ENCODE data around the gene PEX11B. TPM values are rescaled to one million over a fixed set of nuclear protein-coding genes. Genes with fewer than 3 reads are reported as not detected.

PEX11B gene
- total RNA-seq, 1 experiment from 2014 or later: 27.4 TPM

- Histone ChIP-seq H3K4me1 (ENCODE audit: control insufficient read depth, insufficient read depth, low read length) (peaks cover 48% of the 10 kb centered on the region), H3K9me3 (ENCODE audit: control insufficient read depth, insufficient read depth, low read depth, low read length) (no peaks in the 10 kb centered on the region), H3K27ac (ENCODE audit: low read length) (peak overlapping the region; percentile 83), H3K36me3 (ENCODE audit: control insufficient read depth, insufficient read depth, low read length) (no peaks in the 10 kb centered on the region), H3K27me3 (ENCODE audit: control insufficient read depth, insufficient read depth, low read length) (no peaks in the 10 kb centered on the region), H3K4me3 (ENCODE audit: low read depth in 2 of 2, low read length in 2 of 2) (peak overlapping the region; percentile 76 to 92)
- DNase-seq (ENCODE audit: low read depth, low spot score): no peak
- BruUV-seq (replicated peaks): no TSS peak
- CTCF ChIA-PET: no interaction called here
- ATAC-seq: no peak
- TF ChIP-seq TCF7L2 (IDR thresholded peaks at IDR 0.05; ENCODE audit: low read depth, low read length) (no peak), SIN3A (IDR thresholded peaks at IDR 0.05; ENCODE audit: borderline replicate concordance, insufficient read depth, low read depth, low read length) (no peak), REST (IDR thresholded peaks at IDR 0.05; ENCODE audit: insufficient read depth in 1 of 2, low read depth in 2 of 2, low read length in 1 of 2) (no peak), POLR2AphosphoS5 (IDR thresholded peaks at IDR 0.05; ENCODE audit: low read depth, low read length) (no peak)
- TF ChIP-seq, protein P1, sequence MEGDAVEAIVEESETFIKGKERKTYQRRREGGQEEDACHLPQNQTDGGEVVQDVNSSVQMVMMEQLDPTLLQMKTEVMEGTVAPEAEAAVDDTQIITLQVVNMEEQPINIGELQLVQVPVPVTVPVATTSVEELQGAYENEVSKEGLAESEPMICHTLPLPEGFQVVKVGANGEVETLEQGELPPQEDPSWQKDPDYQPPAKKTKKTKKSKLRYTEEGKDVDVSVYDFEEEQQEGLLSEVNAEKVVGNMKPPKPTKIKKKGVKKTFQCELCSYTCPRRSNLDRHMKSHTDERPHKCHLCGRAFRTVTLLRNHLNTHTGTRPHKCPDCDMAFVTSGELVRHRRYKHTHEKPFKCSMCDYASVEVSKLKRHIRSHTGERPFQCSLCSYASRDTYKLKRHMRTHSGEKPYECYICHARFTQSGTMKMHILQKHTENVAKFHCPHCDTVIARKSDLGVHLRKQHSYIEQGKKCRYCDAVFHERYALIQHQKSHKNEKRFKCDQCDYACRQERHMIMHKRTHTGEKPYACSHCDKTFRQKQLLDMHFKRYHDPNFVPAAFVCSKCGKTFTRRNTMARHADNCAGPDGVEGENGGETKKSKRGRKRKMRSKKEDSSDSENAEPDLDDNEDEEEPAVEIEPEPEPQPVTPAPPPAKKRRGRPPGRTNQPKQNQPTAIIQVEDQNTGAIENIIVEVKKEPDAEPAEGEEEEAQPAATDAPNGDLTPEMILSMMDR (IDR thresholded peaks at IDR 0.05): no peak
- POLR2A ChIA-PET: interaction anchor here (0.6 kb wide), 1 partner anchor 32 kb away, joined by 16 read pairs; no protein-coding TSS in a partner anchor
- in situ Hi-C loops (cut with HindIII; ENCODE audit: low pct_unique_long_range_greater_than_20kb, low sequenced_read_pairs) (no loop called here), intact Hi-C loops (cut with micrococcal nuclease; ENCODE audit: unreplicated experiment) (loop anchor here (5.0 kb wide), 1 partner anchor 68 kb away; no protein-coding TSS in a partner anchor)
Observed at GRCh38 chr1:145959957-145960467, 41.5 kb upstream of the PEX11B start.

- BruUV-seq (replicated peaks): no TSS peak
- intact Hi-C loops (cut with micrococcal nuclease; ENCODE audit: unreplicated experiment): no loop called here
Observed at GRCh38 chr1:145959333-145959732, 40.8 kb upstream of the PEX11B start.

More at GRCh38 chr1:145959333-145959732, 40.8 kb upstream of the PEX11B start:
- no peak overlapping the region for H3K4me3 ChIP-seq (ENCODE audit: low read depth in 2 of 2, low read length in 2 of 2)
- no peaks in the 10 kb centered on the region for H3K27me3 ChIP-seq (ENCODE audit: control insufficient read depth, insufficient read depth, low read length)
- DNase-seq (ENCODE audit: low read depth, low spot score) (no peak), ATAC-seq (no peak)
- H3K9me3 ChIP-seq (ENCODE audit: control insufficient read depth, insufficient read depth, low read depth, low read length): no peaks in the 10 kb centered on the region
- in situ Hi-C loops (cut with HindIII; ENCODE audit: low pct_unique_long_range_greater_than_20kb, low sequenced_read_pairs): no loop called here
- H3K36me3 ChIP-seq (ENCODE audit: control insufficient read depth, insufficient read depth, low read length): no peaks in the 10 kb centered on the region
- POLR2A ChIA-PET: no interaction called here
- no peak for TF ChIP-seq TCF7L2 (IDR thresholded peaks at IDR 0.05; ENCODE audit: low read depth, low read length)
- no peak for TF ChIP-seq REST (IDR thresholded peaks at IDR 0.05; ENCODE audit: insufficient read depth in 1 of 2, low read depth in 2 of 2, low read length in 1 of 2)
- TF ChIP-seq, protein P1 (IDR thresholded peaks at IDR 0.05): no peak
- no peak for TF ChIP-seq POLR2AphosphoS5 (IDR thresholded peaks at IDR 0.05; ENCODE audit: low read depth, low read length)
- no peak for TF ChIP-seq SIN3A (IDR thresholded peaks at IDR 0.05; ENCODE audit: borderline replicate concordance, insufficient read depth, low read depth, low read length)
- CTCF ChIA-PET: interaction anchor here (0.7 to 1.6 kb wide), 2 partner anchors 49 to 67 kb away, joined by 3 to 4 read pairs; no protein-coding TSS in a partner anchor
- peaks cover 51% of the 10 kb centered on the region for H3K4me1 ChIP-seq (ENCODE audit: control insufficient read depth, insufficient read depth, low read length)
- peak overlapping the region; percentile 34 for H3K27ac ChIP-seq (ENCODE audit: low read length)
